SK-N-MC (cell line): ENCODE data around the gene MPEG1.

Experiments
- EZH2 ChIP-seq: fragments of 200-600 bp; sonication (generic); IDR thresholded peaks from one replicate; pipeline ENCODE4 v1.6.1; 2017; ENCODE audit warnings: antibody characterized with exemption
- POLR2AphosphoS5 ChIP-seq: IDR thresholded peaks from 2 replicates; pipeline ENCODE4 v1.6.1; 2012; ENCODE audit warnings: mild to moderate bottlenecking, low read depth, low read length, borderline replicate concordance

GRCh38 chr11:59255281-59255680, 42.6 kb upstream of the MPEG1 start:
- no peak for TF ChIP-seq EZH2
- TF ChIP-seq POLR2AphosphoS5, result no peak
